Measurements from ENCODE around the gene TMEM243.

TMEM243 gene

DNA sequence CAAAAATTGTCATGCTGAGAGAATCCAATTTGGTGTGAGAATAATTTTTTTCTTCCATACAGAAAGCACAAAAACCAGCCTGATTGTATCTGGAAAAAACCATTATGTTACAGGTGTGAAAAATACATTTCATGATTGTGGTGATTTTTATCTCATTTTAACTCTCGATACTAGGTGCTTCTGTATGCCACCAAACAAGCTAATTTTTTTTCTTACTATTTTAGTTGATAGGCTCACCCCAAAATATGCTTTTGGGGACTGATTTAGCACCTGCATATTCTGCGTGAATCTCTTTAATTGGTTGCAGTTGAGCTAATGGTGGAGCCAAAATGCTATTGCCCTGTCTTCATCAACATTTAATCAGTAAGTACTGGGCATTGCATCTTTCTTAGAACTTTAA, 65.4 kb downstream of the TMEM243 start:
- Histone ChIP-seq H3K9me3 (ENCODE audit: control extremely low read depth in 1 of 5, control insufficient read depth in 4 of 5, insufficient read depth in 2 of 5, low read depth in 1 of 5, low read length in 4 of 5) (no peaks in the 10 kb centered on the region), H3K27ac (ENCODE audit: insufficient read depth in 1 of 2, low read depth in 1 of 2, low read length in 2 of 2, poor library complexity in 1 of 2, severe bottlenecking in 2 of 2) (peak overlapping the region; percentile 25 to 98), H3K4me1 (ENCODE audit: control extremely low read depth in 1 of 4, control insufficient read depth in 4 of 4, insufficient read depth in 4 of 4, low read length in 3 of 4) (peaks cover 6 to 39% (median 20%) of the 10 kb centered on the region in 4 experiments), H3K4me3 (ENCODE audit: control insufficient read depth in 1 of 7, extremely low read depth in 1 of 7, insufficient read depth in 4 of 7, low read depth in 2 of 7, low read length in 6 of 7) (peak overlapping the region in 5 of 7 experiments; percentile 27 to 99 (median 92)), H3K36me3 (ENCODE audit: control insufficient read depth in 4 of 4, insufficient read depth in 4 of 4, low read length in 3 of 4) (peaks cover 0 to 3% (median under 1%) of the 10 kb centered on the region in 4 experiments), H3K27me3 (replicated peaks in 2 of 5; ENCODE audit: control insufficient read depth in 4 of 5, insufficient read depth in 5 of 5, low read length in 4 of 5) (no peaks in the 10 kb centered on the region)
- DNase-seq: no peak
- 100% methylated on average over 1 of the region's 2 CpGs for WGBS (ENCODE audit: insufficient coverage)
- ChIA-PET CTCF (interaction anchor here (0.6 to 3.6 kb wide), 15 partner anchors 8 to 1330 kb away, joined by 3 to 15 read pairs (median 3); partner anchors contain the start of gene ELAPOR2), POLR2A (no interaction called here)

DNA sequence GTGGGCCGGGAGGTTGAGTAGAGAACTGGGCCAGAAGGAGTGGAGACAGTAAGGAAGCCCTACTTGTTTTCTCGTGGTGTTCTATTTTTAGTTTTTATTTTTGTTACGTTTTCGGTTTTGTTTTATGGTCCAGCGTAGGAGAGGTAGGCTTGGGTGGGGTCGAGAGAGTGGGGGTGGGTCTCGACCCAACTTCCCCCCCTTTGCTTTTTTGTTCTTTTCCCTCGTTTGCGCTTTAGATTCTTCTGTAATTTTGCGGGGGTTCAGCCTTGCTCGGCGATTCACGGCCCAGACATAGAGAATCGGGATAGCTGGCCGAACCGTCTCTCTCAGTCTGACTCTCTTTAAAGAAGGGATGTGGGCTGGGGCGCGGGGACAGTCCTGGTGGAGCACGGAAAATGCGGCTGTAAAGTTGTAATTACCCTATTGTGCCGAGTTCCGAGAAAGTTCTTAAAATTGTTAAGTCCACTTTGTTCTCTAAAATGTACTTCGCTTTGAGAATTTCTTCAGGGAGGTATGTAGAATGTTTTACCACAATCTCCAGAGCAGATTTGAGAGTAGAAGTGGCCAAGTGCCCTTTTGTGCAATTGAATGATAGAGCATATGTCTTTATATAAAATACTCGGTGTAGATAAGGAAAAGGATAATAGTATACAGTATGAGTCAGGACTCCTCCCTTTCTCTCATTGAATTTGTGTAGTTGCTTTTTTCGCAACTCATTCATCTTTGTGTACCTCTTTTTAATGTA, 66.5 kb downstream of the TMEM243 start:
- H3K36me3 ChIP-seq (ENCODE audit: control insufficient read depth in 4 of 4, insufficient read depth in 4 of 4, low read length in 3 of 4): peaks cover 0 to 3% (median 0%) of the 10 kb centered on the region in 4 experiments
- no peaks in the 10 kb centered on the region for H3K9me3 ChIP-seq (ENCODE audit: control extremely low read depth in 1 of 5, control insufficient read depth in 4 of 5, insufficient read depth in 2 of 5, low read depth in 1 of 5, low read length in 4 of 5)
- DNase-seq: peak; percentile 13 to 61 (median 41)
- 0% methylated on average over 12 of the region's 25 CpGs for WGBS (ENCODE audit: insufficient coverage)
- ChIA-PET CTCF (interaction anchor here (0.7 to 6.6 kb wide), 15 partner anchors 10 to 237 kb away, joined by 3 to 45 read pairs (median 3); partner anchors contain the start of gene ELAPOR2), POLR2A (interaction anchor here (0.6 to 1.4 kb wide), 8 partner anchors 8 to 543 kb away, joined by 3 to 7 read pairs (median 3); partner anchors contain the start of gene TMEM243)
- H3K4me1 ChIP-seq (ENCODE audit: control extremely low read depth in 1 of 4, control insufficient read depth in 4 of 4, insufficient read depth in 4 of 4, low read length in 3 of 4): peaks cover 6 to 39% (median 20%) of the 10 kb centered on the region in 4 experiments
- H3K4me3 ChIP-seq (ENCODE audit: control insufficient read depth in 1 of 7, extremely low read depth in 1 of 7, insufficient read depth in 4 of 7, low read depth in 2 of 7, low read length in 6 of 7): peak overlapping the region; percentile 88 to 99 (median 94)
- H3K27ac ChIP-seq (ENCODE audit: insufficient read depth in 1 of 2, low read depth in 1 of 2, low read length in 2 of 2, poor library complexity in 1 of 2, severe bottlenecking in 2 of 2): peak overlapping the region; percentile 96 to 98
- no peaks in the 10 kb centered on the region for H3K27me3 ChIP-seq (replicated peaks in 2 of 5; ENCODE audit: control insufficient read depth in 4 of 5, insufficient read depth in 5 of 5, low read length in 4 of 5)

DNA sequence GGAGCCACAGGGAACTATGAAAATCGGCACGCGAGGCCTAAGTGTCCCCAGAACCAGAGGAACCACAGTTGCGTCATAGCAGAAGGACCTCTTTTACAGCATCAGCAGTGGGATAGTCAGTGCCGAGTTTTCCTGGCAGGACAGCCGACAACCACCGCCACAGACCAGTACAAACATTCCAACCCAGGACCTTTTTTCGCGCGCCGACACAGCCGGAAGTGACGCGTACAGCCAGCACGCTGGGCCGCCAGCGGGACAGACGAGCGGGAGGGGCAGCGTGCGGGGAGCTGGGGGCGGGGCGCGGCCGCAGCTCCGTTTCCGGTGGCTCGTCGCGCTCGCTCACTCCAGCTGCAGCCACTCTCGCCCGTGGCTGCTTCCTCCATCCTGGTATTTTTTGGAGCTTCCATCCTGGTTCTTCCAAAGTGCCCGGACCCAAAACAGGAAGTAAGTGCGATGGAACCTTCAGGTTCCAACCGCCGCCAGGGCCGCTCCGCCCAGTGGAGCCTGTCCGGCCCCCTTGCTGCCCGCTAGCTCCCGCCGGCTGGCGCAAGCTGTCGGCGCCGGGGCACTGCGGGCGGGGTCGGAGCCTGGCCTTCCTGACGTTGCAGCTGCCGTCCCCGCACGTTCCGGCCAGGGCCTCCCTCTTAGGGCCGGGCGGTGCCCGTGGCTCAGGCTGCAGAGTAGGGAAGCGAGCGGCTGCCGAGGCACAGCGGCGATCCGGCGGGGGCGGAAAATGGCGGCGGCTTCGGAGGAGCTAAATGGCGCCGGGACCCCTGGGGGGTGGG, 67.2 kb downstream of the TMEM243 start, which contains the start of gene DMTF1:
DMTF1 (plus strand) TSS at position 342 of the 785 bp plus-strand sequence. CDS start 12,489 bp downstream, outside the sequence.
- WGBS (ENCODE audit: insufficient coverage): under 1% methylated on average over 59 of the region's 71 CpGs
- ChIA-PET POLR2A (interaction anchor here (0.6 to 1.4 kb wide), 9 partner anchors 9 to 815 kb away, joined by 3 to 7 read pairs (median 3); partner anchors contain the start of gene TMEM243), CTCF (interaction anchor here (0.7 to 6.6 kb wide), 9 partner anchors 11 to 226 kb away, joined by 3 to 45 read pairs (median 3); no protein-coding TSS in a partner anchor)

DNA sequence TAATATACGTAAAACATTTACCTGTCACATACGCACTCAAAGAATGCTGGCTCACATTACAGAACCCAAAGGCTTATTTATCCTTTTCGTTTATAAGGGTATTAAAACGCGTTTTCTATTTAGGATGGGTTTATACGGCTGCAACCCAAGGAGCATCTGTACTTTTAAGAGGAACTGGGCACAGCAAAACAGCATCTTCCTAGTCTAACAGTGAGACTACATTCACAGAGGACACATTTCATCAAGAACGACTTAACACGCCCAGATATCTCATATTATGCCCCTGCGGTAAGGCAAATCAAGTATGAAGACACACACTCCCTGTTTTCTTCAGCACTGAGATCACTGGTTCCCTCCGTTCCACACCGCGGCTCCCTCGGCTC, 67.8 kb downstream of the TMEM243 start:
- Histone ChIP-seq H3K4me3 (ENCODE audit: control insufficient read depth in 1 of 7, extremely low read depth in 1 of 7, insufficient read depth in 4 of 7, low read depth in 2 of 7, low read length in 6 of 7) (peak overlapping the region; percentile 88 to 99 (median 94)), H3K27ac (ENCODE audit: insufficient read depth in 1 of 2, low read depth in 1 of 2, low read length in 2 of 2, poor library complexity in 1 of 2, severe bottlenecking in 2 of 2) (peak overlapping the region; percentile 96 to 98), H3K27me3 (replicated peaks in 2 of 5; ENCODE audit: control insufficient read depth in 4 of 5, insufficient read depth in 5 of 5, low read length in 4 of 5) (no peaks in the 10 kb centered on the region), H3K36me3 (ENCODE audit: control insufficient read depth in 4 of 4, insufficient read depth in 4 of 4, low read length in 3 of 4) (no peaks in the 10 kb centered on the region), H3K4me1 (ENCODE audit: control extremely low read depth in 1 of 4, control insufficient read depth in 4 of 4, insufficient read depth in 4 of 4, low read length in 3 of 4) (peaks cover 6 to 39% (median 20%) of the 10 kb centered on the region in 4 experiments), H3K9me3 (ENCODE audit: control extremely low read depth in 1 of 5, control insufficient read depth in 4 of 5, insufficient read depth in 2 of 5, low read depth in 1 of 5, low read length in 4 of 5) (no peaks in the 10 kb centered on the region)
- no peak for DNase-seq
- CTCF ChIA-PET: interaction anchor here (0.8 to 6.6 kb wide), 4 partner anchors 12 to 226 kb away, joined by 3 to 45 read pairs (median 4); no protein-coding TSS in a partner anchor
- 0% methylated on average over 9 of the region's 13 CpGs for WGBS (ENCODE audit: insufficient coverage)
- POLR2A ChIA-PET: interaction anchor here (0.6 to 1.4 kb wide), 4 partner anchors 15 to 816 kb away, joined by 3 to 7 read pairs (median 4); partner anchors contain the start of gene TMEM243

More for the DNA sequence above, 67.2 kb downstream of the TMEM243 start, which contains the start of gene DMTF1:
- Histone ChIP-seq H3K36me3 (ENCODE audit: control insufficient read depth in 4 of 4, insufficient read depth in 4 of 4, low read length in 3 of 4) (peaks cover 0 to 3% (median 0%) of the 10 kb centered on the region in 4 experiments), H3K27me3 (replicated peaks in 2 of 5; ENCODE audit: control insufficient read depth in 4 of 5, insufficient read depth in 5 of 5, low read length in 4 of 5) (no peaks in the 10 kb centered on the region), H3K4me1 (ENCODE audit: control extremely low read depth in 1 of 4, control insufficient read depth in 4 of 4, insufficient read depth in 4 of 4, low read length in 3 of 4) (peaks cover 6 to 39% (median 20%) of the 10 kb centered on the region in 4 experiments), H3K4me3 (ENCODE audit: control insufficient read depth in 1 of 7, extremely low read depth in 1 of 7, insufficient read depth in 4 of 7, low read depth in 2 of 7, low read length in 6 of 7) (peak within 1 kb of the TSS; percentile 88 to 99 (median 94)), H3K9me3 (ENCODE audit: control extremely low read depth in 1 of 5, control insufficient read depth in 4 of 5, insufficient read depth in 2 of 5, low read depth in 1 of 5, low read length in 4 of 5) (no peaks in the 10 kb centered on the region), H3K27ac (ENCODE audit: insufficient read depth in 1 of 2, low read depth in 1 of 2, low read length in 2 of 2, poor library complexity in 1 of 2, severe bottlenecking in 2 of 2) (peak within 1 kb of the TSS; percentile 96 to 98)
- peak; percentile 91 to 96 (median 96) for DNase-seq

DNA sequence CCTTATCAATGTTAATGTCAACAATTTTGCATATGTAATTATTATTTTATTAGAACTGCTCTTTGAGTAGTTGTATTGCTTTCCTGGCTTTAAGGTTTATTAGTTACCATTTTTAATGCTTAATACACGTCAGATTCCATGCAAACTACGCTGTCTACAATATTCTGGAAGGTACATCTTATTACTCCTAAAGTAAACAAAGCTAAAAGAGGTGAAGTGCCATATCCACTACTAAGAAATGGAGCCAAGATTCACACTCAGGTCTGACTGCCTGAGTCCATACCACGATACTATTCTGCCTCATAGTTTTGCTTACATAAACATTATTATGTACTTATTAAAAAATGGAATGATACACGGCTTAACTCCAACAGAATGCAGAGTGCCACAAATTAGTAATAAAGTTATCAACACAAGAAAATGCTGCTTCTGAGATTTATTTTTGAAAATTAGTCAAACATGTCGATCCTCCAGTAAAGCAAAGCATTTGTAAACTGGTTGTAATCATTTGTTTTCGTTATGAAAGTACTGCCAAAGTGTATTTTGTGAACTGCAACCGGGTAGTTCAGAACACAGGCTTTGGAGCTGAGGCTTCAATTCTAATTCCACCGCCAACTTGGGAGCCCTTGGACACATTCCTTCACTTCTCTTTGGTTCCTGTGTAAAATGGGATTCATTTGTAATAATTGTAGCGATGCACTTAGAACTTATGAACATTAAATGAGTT, 68.4 kb downstream of the TMEM243 start:
- Histone ChIP-seq H3K4me3 (ENCODE audit: control insufficient read depth in 1 of 7, extremely low read depth in 1 of 7, insufficient read depth in 4 of 7, low read depth in 2 of 7, low read length in 6 of 7) (peak overlapping the region in 6 of 7 experiments; percentile 88 to 99 (median 94)), H3K27ac (ENCODE audit: insufficient read depth in 1 of 2, low read depth in 1 of 2, low read length in 2 of 2, poor library complexity in 1 of 2, severe bottlenecking in 2 of 2) (peak overlapping the region; percentile 96 to 98), H3K27me3 (replicated peaks in 2 of 5; ENCODE audit: control insufficient read depth in 4 of 5, insufficient read depth in 5 of 5, low read length in 4 of 5) (no peaks in the 10 kb centered on the region), H3K9me3 (ENCODE audit: control extremely low read depth in 1 of 5, control insufficient read depth in 4 of 5, insufficient read depth in 2 of 5, low read depth in 1 of 5, low read length in 4 of 5) (no peaks in the 10 kb centered on the region), H3K4me1 (ENCODE audit: control extremely low read depth in 1 of 4, control insufficient read depth in 4 of 4, insufficient read depth in 4 of 4, low read length in 3 of 4) (peaks cover 6 to 36% (median 20%) of the 10 kb centered on the region in 4 experiments), H3K36me3 (ENCODE audit: control insufficient read depth in 4 of 4, insufficient read depth in 4 of 4, low read length in 3 of 4) (no peaks in the 10 kb centered on the region)
- WGBS (ENCODE audit: insufficient coverage): 76% methylated on average over 3 of the region's 9 CpGs
- ChIA-PET POLR2A (interaction anchor here (0.6 kb wide), 1 partner anchor 816 kb away, joined by 5 read pairs; no protein-coding TSS in a partner anchor), CTCF (interaction anchor here (1.1 to 6.6 kb wide), 5 partner anchors 12 to 225 kb away, joined by 3 to 45 read pairs (median 20); partner anchors contain the start of gene ELAPOR2)
- no peak for DNase-seq
